HCT116 (cell line): ENCODE measurements around the gene PRLR. TPM values are rescaled to one million over a fixed set of nuclear protein-coding genes. Genes with fewer than 3 reads are reported as not detected.

Experiments used
- ATAC-seq: fragments of 200-7000 bp; cut with Tn5 transposase; 2 replicates; pipeline ENCODE4 v1.9.1; 2020; ENCODE audit warnings: mild to moderate bottlenecking, moderate library complexity
- BruUV-seq: library from RNA; stranded (reverse); fragments of 400-500 nt; replicated peaks from 2 replicates; lab custom pipeline; 2021; lab: Mats Ljungman, UMichigan
- CTCF ChIA-PET: fragments of 300-600 bp; sonication (Branson Sonifier 250); formaldehyde crosslinking; loops from one replicate; lab custom pipeline; 2021; ENCODE audit warnings: antibody characterized with exemption; lab: Charles Lee
- POLR2A ChIA-PET: fragments of 300-600, 350-600 bp; sonication (Branson Sonifier 250); formaldehyde crosslinking; loops from one replicate; lab custom pipeline; 2021; ENCODE audit warnings: antibody characterized with exemption; lab: Charles Lee
- RAD21 ChIA-PET, 2 experiments: fragments of 300-600 bp; sonication (Branson Sonifier 250); formaldehyde crosslinking; loops; one replicate each; lab custom pipeline; 2023; ENCODE audit warnings: low total read pairs in 2 of 2; ENCODE audit not compliant: uncharacterized antibody in 2 of 2, unreplicated experiment in 2 of 2, low non-redundant PET in 1 of 2; lab: Charles Lee
- DNase-seq: peaks from one replicate; pipeline ENCODE4 v3.0.0-alpha.2; 2010; ENCODE audit warnings: low read depth, low spot score
- H2AFZ ChIP-seq: fragments of 200-600 bp; shearing (Covaris generic), sonication (generic); 2 replicates; pipeline ENCODE4 v1.6.1; 2017; ENCODE audit warnings: low read depth, mixed run types, mixed read lengths, antibody characterized with exemption, low read length; ENCODE audit not compliant: poor library complexity, severe bottlenecking
- H3K27ac ChIP-seq: 2 replicates; pipeline ENCODE4 v1.5.1; 2012; ENCODE audit warnings: low read depth, low read length
- H3K27me3 ChIP-seq: fragments of 200-600 bp; sonication (generic); 2 replicates; pipeline ENCODE4 v1.6.1; 2016; ENCODE audit warnings: mixed run types, low read length, mixed read lengths; ENCODE audit not compliant: insufficient read depth
- H3K36me3 ChIP-seq, 2 experiments: fragments of 200-500 bp in 1 of 2; fragments of 200-600 bp in 1 of 2; sonication (Bioruptor generic) in 1 of 2; sonication (generic) in 1 of 2; 2 replicates each; pipeline versions ENCODE4 v1.5.1 to v1.6.1; 2014 to 2016; ENCODE audit warnings: low read length in 2 of 2, inconsistent platforms in 1 of 2, mixed read lengths in 1 of 2, mixed run types in 1 of 2; ENCODE audit not compliant: insufficient read depth in 2 of 2, control insufficient read depth in 1 of 2
- H3K4me1 ChIP-seq, 2 experiments: fragments of 200-600 bp in 1 of 2; sonication (generic) in 1 of 2; 2 replicates each; pipeline versions ENCODE4 v1.5.1 to v1.6.1; 2012 to 2017; ENCODE audit warnings: low read length in 2 of 2, inconsistent platforms in 1 of 2, mild to moderate bottlenecking in 1 of 2, mixed read lengths in 1 of 2, mixed run types in 1 of 2, moderate library complexity in 1 of 2; ENCODE audit not compliant: insufficient read depth in 2 of 2, control insufficient read depth in 1 of 2
- H3K4me2 ChIP-seq: fragments of 200-600 bp; sonication (generic); 2 replicates; pipeline ENCODE4 v1.6.1; 2017; ENCODE audit warnings: mixed run types, low read length, mixed read lengths
- H3K4me3 ChIP-seq, 2 experiments: fragments of 200-600 bp in 1 of 2; sonication (generic) in 1 of 2; replicated peaks in 1 of 2; 2 replicates each; pipeline ENCODE4 v1.5.1; 2011 to 2016; ENCODE audit warnings: low read length in 2 of 2, control low read depth in 1 of 2, low read depth in 1 of 2, mild to moderate bottlenecking in 1 of 2, mixed read lengths in 1 of 2, mixed run types in 1 of 2
- H3K79me2 ChIP-seq: fragments of 200-600 bp; sonication (generic); 2 replicates; pipeline ENCODE4 v1.6.1; 2017; ENCODE audit warnings: mild to moderate bottlenecking, mixed run types, low read length, moderate library complexity, mixed read lengths; ENCODE audit not compliant: insufficient read depth
- H3K9ac ChIP-seq: fragments of 200-600 bp; sonication (generic); 2 replicates; pipeline ENCODE4 v1.6.1; 2016; ENCODE audit warnings: low read length, mixed read lengths
- H3K9me2 ChIP-seq: fragments of 200-600 bp; sonication (generic), shearing (Covaris generic); 2 replicates; pipeline ENCODE4 v1.6.1; 2017; ENCODE audit warnings: mixed run types, mild to moderate bottlenecking, moderate library complexity; ENCODE audit not compliant: insufficient read depth
- H3K9me3 ChIP-seq, 2 experiments: fragments of 200-500 bp in 1 of 2; fragments of 200-600 bp in 1 of 2; sonication (Bioruptor generic) in 1 of 2; sonication (generic) in 1 of 2; 2 replicates each; pipeline ENCODE4 v1.6.1; 2014 to 2017; ENCODE audit warnings: low read length in 2 of 2, mixed read lengths in 2 of 2, inconsistent platforms in 1 of 2, low read depth in 1 of 2, mild to moderate bottlenecking in 1 of 2, mixed run types in 1 of 2, moderate library complexity in 1 of 2; ENCODE audit not compliant: control insufficient read depth in 1 of 2, insufficient read depth in 1 of 2
- H4K20me1 ChIP-seq: fragments of 200-600 bp; sonication (generic), shearing (Covaris generic); 2 replicates; pipeline ENCODE4 v1.6.1; 2017; ENCODE audit warnings: mixed run types, mild to moderate bottlenecking, moderate library complexity; ENCODE audit not compliant: insufficient read depth
- CBX3 ChIP-seq: IDR thresholded peaks from 2 replicates; pipeline ENCODE4 v1.6.1; 2012; ENCODE audit warnings: low read depth
- CEBPB ChIP-seq: IDR thresholded peaks from 2 replicates; pipeline ENCODE4 v1.6.1; 2012; ENCODE audit warnings: low read depth
- EGR1 ChIP-seq: IDR thresholded peaks from 2 replicates; pipeline ENCODE4 v1.6.1; 2012; ENCODE audit warnings: low read depth
- ELF1 ChIP-seq: IDR thresholded peaks from 2 replicates; pipeline ENCODE4 v1.6.1; 2012; ENCODE audit warnings: low read depth, borderline replicate concordance
- EZH2 ChIP-seq: fragments of 200-600 bp; sonication (generic); IDR thresholded peaks from 2 replicates; pipeline ENCODE4 v1.6.1; 2017; ENCODE audit warnings: antibody characterized with exemption, mixed run types
- EZH2phosphoT487 ChIP-seq: fragments of 200-600 bp; IDR thresholded peaks from 2 replicates; pipeline ENCODE4 v1.6.1; 2018; ENCODE audit warnings: antibody characterized with exemption, borderline replicate concordance
- FOSL1 ChIP-seq: IDR thresholded peaks from 2 replicates; pipeline ENCODE4 v1.6.1; 2012; ENCODE audit warnings: low read depth
- JUND ChIP-seq: IDR thresholded peaks from 2 replicates; pipeline ENCODE4 v1.6.1; 2012
- RAD21 ChIP-seq: IDR thresholded peaks from 2 replicates; pipeline ENCODE4 v1.6.1; 2012; ENCODE audit warnings: low read depth, mild to moderate bottlenecking
- SIN3A ChIP-seq: IDR thresholded peaks from 2 replicates; pipeline ENCODE4 v1.6.1; 2012; ENCODE audit warnings: low read depth
- SP1 ChIP-seq: IDR thresholded peaks from 2 replicates; pipeline ENCODE4 v1.6.1; 2012; ENCODE audit warnings: low read depth
- YY1 ChIP-seq: IDR thresholded peaks from 2 replicates; pipeline ENCODE4 v1.6.1; 2011; ENCODE audit warnings: low read length, low read depth, moderate library complexity, mild to moderate bottlenecking; ENCODE audit not compliant: insufficient replicate concordance; ENCODE audit errors: extremely low read depth
- ZFX ChIP-seq: fragments of 450-650 bp; IDR thresholded peaks from 2 replicates; pipeline ENCODE4 v1.6.1; 2017
- ZNF274 ChIP-seq: fragments of 200-500 bp; sonication (Bioruptor generic); IDR thresholded peaks from 2 replicates; pipeline ENCODE4 v1.6.1; 2014; ENCODE audit warnings: mild to moderate bottlenecking, low read depth, low read length, inconsistent platforms
- intact Hi-C: fragments of 100-400 bp; cut with micrococcal nuclease; formaldehyde crosslinking; loops from 2 replicates; pipeline ENCODE4 v1.10.0; 2022
- total RNA-seq: library from RNA; stranded (reverse); gene quantifications from one replicate; pipeline ENCODE4 v1.2.1, GENCODE V29; 2021; ENCODE audit not compliant: unreplicated experiment
- TF ChIP-seq, protein P1 (sequence below), 3 experiments: fragments of 200-600 bp in 1 of 3; sonication (generic) in 1 of 3; IDR thresholded peaks in 2 of 3; conservative IDR thresholded peaks in 1 of 3; 2 replicates each; pipeline ENCODE4 v1.5.1; 2012 to 2017; ENCODE audit warnings: low read depth in 2 of 3, low read length in 2 of 3, antibody characterized with exemption in 1 of 3, borderline replicate concordance in 1 of 3, control low read depth in 1 of 3, mild to moderate bottlenecking in 1 of 3, mixed read lengths in 1 of 3, mixed run types in 1 of 3, moderate library complexity in 1 of 3; ENCODE audit not compliant: insufficient read depth in 1 of 3
- TF ChIP-seq, protein P2 (sequence below): IDR thresholded peaks from 2 replicates; pipeline ENCODE4 v1.6.1; 2012
- TF ChIP-seq, protein P3 (sequence below): IDR thresholded peaks from 2 replicates; pipeline ENCODE4 v1.6.1; 2012; ENCODE audit warnings: low read depth
- TF ChIP-seq, protein P4 (sequence below): IDR thresholded peaks from 2 replicates; pipeline ENCODE4 v1.6.1; 2011; ENCODE audit warnings: mild to moderate bottlenecking, low read length, moderate library complexity; ENCODE audit not compliant: insufficient replicate concordance; ENCODE audit errors: extremely low read depth
- TF ChIP-seq, protein P5 (sequence below): IDR thresholded peaks from 2 replicates; pipeline ENCODE4 v1.6.1; 2012

PRLR gene
- total RNA-seq, 1 experiment from 2014 or later: 0.10 TPM

DNA sequence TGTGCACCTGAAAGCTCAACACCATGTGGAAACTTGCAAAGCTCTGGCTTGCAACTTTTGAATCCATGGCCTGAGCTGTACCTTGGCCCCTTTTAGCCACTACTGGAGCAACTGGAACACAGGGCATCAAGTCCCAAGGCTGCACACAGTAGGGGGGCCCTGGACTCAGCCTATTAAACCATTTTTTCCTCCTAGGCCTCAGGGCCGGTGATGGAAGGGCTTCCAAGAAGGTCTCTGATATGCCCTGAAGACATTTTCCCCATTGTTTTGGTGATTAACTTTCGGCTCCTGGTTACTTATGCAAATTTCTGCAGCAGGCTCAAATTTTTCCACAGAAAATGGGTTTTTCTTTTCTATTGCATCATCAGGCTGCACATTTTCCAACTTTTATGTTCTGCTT is 22.7 kb upstream of the PRLR start:
- H3K27me3 ChIP-seq: no peaks in the 10 kb centered on the region
- no peak overlapping the region for H3K9ac ChIP-seq
- no peaks in the 10 kb centered on the region for H4K20me1 ChIP-seq
- no peak overlapping the region for H2AFZ ChIP-seq
- no peak overlapping the region for H3K4me3 ChIP-seq
- H3K9me2 ChIP-seq: no peaks in the 10 kb centered on the region
- no peak for DNase-seq
- H3K36me3 ChIP-seq: no peaks in the 10 kb centered on the region
- no TSS peak for BruUV-seq
- no peak overlapping the region for H3K27ac ChIP-seq
- no peak for ATAC-seq
- no peaks in the 10 kb centered on the region for H3K79me2 ChIP-seq
- TF ChIP-seq, protein P1, sequence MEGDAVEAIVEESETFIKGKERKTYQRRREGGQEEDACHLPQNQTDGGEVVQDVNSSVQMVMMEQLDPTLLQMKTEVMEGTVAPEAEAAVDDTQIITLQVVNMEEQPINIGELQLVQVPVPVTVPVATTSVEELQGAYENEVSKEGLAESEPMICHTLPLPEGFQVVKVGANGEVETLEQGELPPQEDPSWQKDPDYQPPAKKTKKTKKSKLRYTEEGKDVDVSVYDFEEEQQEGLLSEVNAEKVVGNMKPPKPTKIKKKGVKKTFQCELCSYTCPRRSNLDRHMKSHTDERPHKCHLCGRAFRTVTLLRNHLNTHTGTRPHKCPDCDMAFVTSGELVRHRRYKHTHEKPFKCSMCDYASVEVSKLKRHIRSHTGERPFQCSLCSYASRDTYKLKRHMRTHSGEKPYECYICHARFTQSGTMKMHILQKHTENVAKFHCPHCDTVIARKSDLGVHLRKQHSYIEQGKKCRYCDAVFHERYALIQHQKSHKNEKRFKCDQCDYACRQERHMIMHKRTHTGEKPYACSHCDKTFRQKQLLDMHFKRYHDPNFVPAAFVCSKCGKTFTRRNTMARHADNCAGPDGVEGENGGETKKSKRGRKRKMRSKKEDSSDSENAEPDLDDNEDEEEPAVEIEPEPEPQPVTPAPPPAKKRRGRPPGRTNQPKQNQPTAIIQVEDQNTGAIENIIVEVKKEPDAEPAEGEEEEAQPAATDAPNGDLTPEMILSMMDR (IDR thresholded peaks at IDR 0.05 in 2 of 3, conservative IDR thresholded peaks at IDR 0.05 in 1 of 3; ENCODE audit: borderline replicate concordance in 1 of 3, insufficient read depth in 1 of 3, low read depth in 2 of 3, low read length in 2 of 3): no peak
- TF ChIP-seq YY1: no peak
- TF ChIP-seq ELF1: no peak
- no peak for TF ChIP-seq SIN3A
- TF ChIP-seq EZH2: no peak
- no peak for TF ChIP-seq FOSL1
- no peak for TF ChIP-seq CEBPB
- TF ChIP-seq JUND: no peak
- TF ChIP-seq SP1: no peak
- TF ChIP-seq, protein P2, sequence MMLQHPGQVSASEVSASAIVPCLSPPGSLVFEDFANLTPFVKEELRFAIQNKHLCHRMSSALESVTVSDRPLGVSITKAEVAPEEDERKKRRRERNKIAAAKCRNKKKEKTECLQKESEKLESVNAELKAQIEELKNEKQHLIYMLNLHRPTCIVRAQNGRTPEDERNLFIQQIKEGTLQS: no peak
- no peak for TF ChIP-seq EZH2phosphoT487
- TF ChIP-seq, protein P3, sequence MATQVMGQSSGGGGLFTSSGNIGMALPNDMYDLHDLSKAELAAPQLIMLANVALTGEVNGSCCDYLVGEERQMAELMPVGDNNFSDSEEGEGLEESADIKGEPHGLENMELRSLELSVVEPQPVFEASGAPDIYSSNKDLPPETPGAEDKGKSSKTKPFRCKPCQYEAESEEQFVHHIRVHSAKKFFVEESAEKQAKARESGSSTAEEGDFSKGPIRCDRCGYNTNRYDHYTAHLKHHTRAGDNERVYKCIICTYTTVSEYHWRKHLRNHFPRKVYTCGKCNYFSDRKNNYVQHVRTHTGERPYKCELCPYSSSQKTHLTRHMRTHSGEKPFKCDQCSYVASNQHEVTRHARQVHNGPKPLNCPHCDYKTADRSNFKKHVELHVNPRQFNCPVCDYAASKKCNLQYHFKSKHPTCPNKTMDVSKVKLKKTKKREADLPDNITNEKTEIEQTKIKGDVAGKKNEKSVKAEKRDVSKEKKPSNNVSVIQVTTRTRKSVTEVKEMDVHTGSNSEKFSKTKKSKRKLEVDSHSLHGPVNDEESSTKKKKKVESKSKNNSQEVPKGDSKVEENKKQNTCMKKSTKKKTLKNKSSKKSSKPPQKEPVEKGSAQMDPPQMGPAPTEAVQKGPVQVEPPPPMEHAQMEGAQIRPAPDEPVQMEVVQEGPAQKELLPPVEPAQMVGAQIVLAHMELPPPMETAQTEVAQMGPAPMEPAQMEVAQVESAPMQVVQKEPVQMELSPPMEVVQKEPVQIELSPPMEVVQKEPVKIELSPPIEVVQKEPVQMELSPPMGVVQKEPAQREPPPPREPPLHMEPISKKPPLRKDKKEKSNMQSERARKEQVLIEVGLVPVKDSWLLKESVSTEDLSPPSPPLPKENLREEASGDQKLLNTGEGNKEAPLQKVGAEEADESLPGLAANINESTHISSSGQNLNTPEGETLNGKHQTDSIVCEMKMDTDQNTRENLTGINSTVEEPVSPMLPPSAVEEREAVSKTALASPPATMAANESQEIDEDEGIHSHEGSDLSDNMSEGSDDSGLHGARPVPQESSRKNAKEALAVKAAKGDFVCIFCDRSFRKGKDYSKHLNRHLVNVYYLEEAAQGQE: no peak
- TF ChIP-seq ZFX: no peak
- no peak for TF ChIP-seq CBX3
- TF ChIP-seq, protein P4, sequence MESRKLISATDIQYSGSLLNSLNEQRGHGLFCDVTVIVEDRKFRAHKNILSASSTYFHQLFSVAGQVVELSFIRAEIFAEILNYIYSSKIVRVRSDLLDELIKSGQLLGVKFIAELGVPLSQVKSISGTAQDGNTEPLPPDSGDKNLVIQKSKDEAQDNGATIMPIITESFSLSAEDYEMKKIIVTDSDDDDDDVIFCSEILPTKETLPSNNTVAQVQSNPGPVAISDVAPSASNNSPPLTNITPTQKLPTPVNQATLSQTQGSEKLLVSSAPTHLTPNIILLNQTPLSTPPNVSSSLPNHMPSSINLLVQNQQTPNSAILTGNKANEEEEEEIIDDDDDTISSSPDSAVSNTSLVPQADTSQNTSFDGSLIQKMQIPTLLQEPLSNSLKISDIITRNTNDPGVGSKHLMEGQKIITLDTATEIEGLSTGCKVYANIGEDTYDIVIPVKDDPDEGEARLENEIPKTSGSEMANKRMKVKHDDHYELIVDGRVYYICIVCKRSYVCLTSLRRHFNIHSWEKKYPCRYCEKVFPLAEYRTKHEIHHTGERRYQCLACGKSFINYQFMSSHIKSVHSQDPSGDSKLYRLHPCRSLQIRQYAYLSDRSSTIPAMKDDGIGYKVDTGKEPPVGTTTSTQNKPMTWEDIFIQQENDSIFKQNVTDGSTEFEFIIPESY: no peak
- TF ChIP-seq ZNF274: no peak
- TF ChIP-seq RAD21: no peak
- TF ChIP-seq, protein P5, sequence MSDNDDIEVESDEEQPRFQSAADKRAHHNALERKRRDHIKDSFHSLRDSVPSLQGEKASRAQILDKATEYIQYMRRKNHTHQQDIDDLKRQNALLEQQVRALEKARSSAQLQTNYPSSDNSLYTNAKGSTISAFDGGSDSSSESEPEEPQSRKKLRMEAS: no peak
- no peak for TF ChIP-seq EGR1
- no peaks in the 10 kb centered on the region; a peak in 1 of 4 replicates for H3K9me3 ChIP-seq
- ChIA-PET RAD21 (no interaction called here), POLR2A (no interaction called here), CTCF (no interaction called here)
- no peaks in the 10 kb centered on the region for H3K4me1 ChIP-seq
- no peak overlapping the region for H3K4me2 ChIP-seq
- intact Hi-C loops: no loop called here
